Jurkat, Clone E6-1 (cell line): ENCODE measurements around the gene PARG. TPM values are rescaled to one million over a fixed set of nuclear protein-coding genes. Genes with fewer than 3 reads are reported as not detected.
"Not testable (repeated sequence)": the region's sequence is repeated elsewhere in the genome, so short reads cannot be mapped to it uniquely, and the experiment has no call there.

ENCODE experiments used
- DNase-seq: peaks from one replicate; pipeline ENCODE4 v3.0.0-alpha.2; 2011; ENCODE audit warnings: low read depth, low spot score
- H3K4me3 ChIP-seq: 2 replicates; pipeline ENCODE4 v1.5.1; 2011; ENCODE audit warnings: mild to moderate bottlenecking, low read length, control low read depth, moderate library complexity
- polyA plus RNA-seq: library from polyadenylated mRNA; unstranded; fragments of >200 nt; gene quantifications from one replicate; pipeline ENCODE4 v1.2.1, GENCODE V29; 2012; ENCODE audit warnings: missing spikeins; ENCODE audit not compliant: insufficient read length, insufficient read depth

PARG gene
- polyA plus RNA-seq = 30.9 TPM

- H3K4me3 ChIP-seq = peak within 1 kb of the TSS; percentile 59
- DNase-seq = peak; percentile 77
Observed at GRCh38 chr10:49941447-49942338, at the start of gene PARG, which contains the start of gene TIMM23B. Gene PARG, minus strand, starts transcription at chr10:49942027. Its CDS starts 302 bp downstream, at chr10:49941725. Gene TIMM23B, plus strand, starts transcription at chr10:49942053. Its CDS starts 142 bp downstream, at chr10:49942195.

GRCh38 chr10:49988376-49988775, 46.5 kb upstream of the PARG start, which contains the start of gene AGAP6:
Gene AGAP6, plus strand, starts transcription at chr10:49988406. Its CDS starts 310 bp downstream, at chr10:49988716.
- H3K4me3 ChIP-seq, DNase-seq: not testable (repeated sequence)

GRCh38 chr10:49987207-49987606, 45.4 kb upstream of the PARG start:
- DNase-seq = not testable (repeated sequence)

GRCh38 chr10:49977756-49978155, 35.9 kb upstream of the PARG start:
- not testable (repeated sequence) for H3K4me3 ChIP-seq, DNase-seq

More at GRCh38 chr10:49987207-49987606, 45.4 kb upstream of the PARG start:
- not testable (repeated sequence) for H3K4me3 ChIP-seq

- DNase-seq, H3K4me3 ChIP-seq: not testable (repeated sequence)
Observed at GRCh38 chr10:49972094-49972493, 30.3 kb upstream of the PARG start.

- not testable (repeated sequence) for DNase-seq, H3K4me3 ChIP-seq
Observed at GRCh38 chr10:49971466-49971865, 29.6 kb upstream of the PARG start.

GRCh38 chr10:49970331-49970857, 28.6 kb upstream of the PARG start:
- not testable (repeated sequence) for DNase-seq, H3K4me3 ChIP-seq

- not testable (repeated sequence) for DNase-seq, H3K4me3 ChIP-seq
Observed at GRCh38 chr10:49953122-49953521, 11.3 kb upstream of the PARG start.

GRCh38 chr10:49952006-49952405, 10.2 kb upstream of the PARG start:
- not testable (repeated sequence) for DNase-seq

GRCh38 chr10:49948737-49949136, 6.9 kb upstream of the PARG start:
- not testable (repeated sequence) for DNase-seq, H3K4me3 ChIP-seq

More at GRCh38 chr10:49952006-49952405, 10.2 kb upstream of the PARG start:
- not testable (repeated sequence) for H3K4me3 ChIP-seq

- DNase-seq = not testable (repeated sequence)
Observed at GRCh38 chr10:49948142-49948541, 6.3 kb upstream of the PARG start.

GRCh38 chr10:49943607-49944006, 1.8 kb upstream of the PARG start:
- H3K4me3 ChIP-seq = not testable (repeated sequence)
- peak; percentile 6 for DNase-seq

More at GRCh38 chr10:49948142-49948541, 6.3 kb upstream of the PARG start:
- not testable (repeated sequence) for H3K4me3 ChIP-seq

- DNase-seq = not testable (repeated sequence)
Observed at GRCh38 chr10:49942339-49942705, 495 bp upstream of the PARG start.

GRCh38 chr10:49931959-49932728, 9.7 kb downstream of the PARG start:
- not testable (repeated sequence) for DNase-seq, H3K4me3 ChIP-seq

More at GRCh38 chr10:49942339-49942705, 495 bp upstream of the PARG start:
- peak overlapping the region; percentile 59 for H3K4me3 ChIP-seq

- not testable (repeated sequence) for DNase-seq, H3K4me3 ChIP-seq
Observed at GRCh38 chr10:49931276-49931675, 10.6 kb downstream of the PARG start.

- not testable (repeated sequence) for H3K4me3 ChIP-seq, DNase-seq
Observed at GRCh38 chr10:49923572-49923971, 18.3 kb downstream of the PARG start.

GRCh38 chr10:49922041-49922440, 19.8 kb downstream of the PARG start:
- H3K4me3 ChIP-seq, DNase-seq: not testable (repeated sequence)

GRCh38 chr10:49917927-49918326, 23.9 kb downstream of the PARG start:
- not testable (repeated sequence) for H3K4me3 ChIP-seq, DNase-seq

GRCh38 chr10:49916451-49916850, 25.4 kb downstream of the PARG start:
- DNase-seq, H3K4me3 ChIP-seq: not testable (repeated sequence)
